GM12873 (cell line): ENCODE measurements around the gene EVPL.

ENCODE experiments used
- CTCF ChIP-seq: IDR thresholded peaks from 2 replicates; pipeline ENCODE4 v1.5.1; 2012; ENCODE audit warnings: low read depth, mild to moderate bottlenecking, moderate library complexity, low read length, control low read depth; ENCODE audit not compliant: insufficient read depth; ENCODE audit errors: missing control alignments

EVPL gene

DNA sequence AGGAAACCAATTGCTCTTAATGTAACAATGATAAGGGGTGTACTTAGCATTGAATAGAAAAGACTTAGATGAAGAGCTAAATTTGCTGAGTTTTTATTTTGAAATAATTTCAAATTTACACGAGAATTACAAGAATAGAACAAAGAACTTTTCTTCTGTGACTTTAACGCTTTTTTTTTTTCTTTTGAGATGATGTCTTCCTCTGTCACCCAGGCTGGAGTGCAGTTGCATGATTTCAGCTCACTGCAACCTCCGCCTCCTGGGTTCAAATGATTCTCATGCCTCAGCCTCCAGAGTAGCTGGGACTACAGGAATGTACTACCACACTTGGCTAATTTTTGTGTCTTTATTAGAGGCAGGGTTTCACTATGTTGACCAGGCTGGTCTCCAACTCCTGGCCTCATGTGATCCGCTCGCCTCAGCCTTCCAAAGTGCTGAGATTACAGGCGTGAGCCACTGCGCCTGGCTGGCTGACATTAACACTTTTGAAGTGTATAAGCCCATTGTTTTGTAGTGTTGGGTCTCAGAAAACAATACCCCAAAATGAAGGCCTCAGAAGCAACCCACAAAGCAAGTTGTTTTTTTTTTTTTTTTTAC lies 46.0 kb downstream of the EVPL start:
- no peak for TF ChIP-seq CTCF

- no peak for TF ChIP-seq CTCF
Observed at GRCh38 chr17:75980188-75981018, 46.7 kb downstream of the EVPL start.

- TF ChIP-seq CTCF = no peak
Observed at GRCh38 chr17:75979705-75980187, 47.4 kb downstream of the EVPL start.

GRCh38 chr17:75978938-75979704 lies 48.0 kb downstream of the EVPL start, which contains the start of the genes ACOX1 and TEN1:
ACOX1 (minus strand) TSS chr17:75979166; CDS start chr17:75979073, 93 bp downstream.
TEN1 (plus strand) TSS chr17:75979240; CDS start chr17:75986193, 6,953 bp downstream.
- peak; percentile 26 for TF ChIP-seq CTCF

GRCh38 chr17:75976175-75976848 lies 50.8 kb downstream of the EVPL start:
- no peak for TF ChIP-seq CTCF

DNA sequence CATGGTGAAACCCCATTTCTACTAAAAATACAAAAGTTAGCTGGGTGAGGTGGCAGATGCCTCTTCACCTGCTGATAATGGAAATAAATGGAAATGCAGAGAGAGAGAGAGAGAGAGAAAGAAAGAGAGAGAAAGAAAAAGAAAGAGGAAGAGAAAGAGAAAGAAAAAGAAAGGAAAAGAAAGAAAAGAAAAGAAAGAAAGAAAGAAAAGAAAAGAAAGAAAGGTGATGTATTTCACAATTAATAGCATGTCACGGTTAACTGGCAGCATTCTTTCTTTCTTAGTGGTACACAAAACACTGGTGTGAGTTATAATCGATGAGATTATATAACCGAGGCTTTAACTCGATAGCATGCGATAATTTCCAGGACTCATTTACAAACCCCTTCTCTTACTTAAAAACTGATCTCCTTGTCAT lies 51.3 kb downstream of the EVPL start:
- no peak for TF ChIP-seq CTCF
